Measurements from ENCODE around the gene CPNE7. TPM values are rescaled to one million over a fixed set of nuclear protein-coding genes. Genes with fewer than 3 reads are reported as not detected.

The CPNE7 gene
- total RNA-seq, 2 donors from 2014 or later, result 11.1 to 44.7 TPM

- H3K9me3 Mint-ChIP-seq, result no peaks in the 10 kb centered on the region
- ATAC-seq (replicated peaks), result peak; percentile 51
- peaks cover 46% of the 10 kb centered on the region for H3K36me3 Mint-ChIP-seq (ENCODE audit: low read depth)
- no peak overlapping the region for H3K4me3 Mint-ChIP-seq
- H3K27ac Mint-ChIP-seq, result peak overlapping the region; percentile 43
- H3K27me3 Mint-ChIP-seq, result no peaks in the 10 kb centered on the region
- peaks cover under 1% of the 10 kb centered on the region for H3K4me1 Mint-ChIP-seq
Observed at GRCh38 chr16:89556750-89557689, 18.5 kb upstream of the CPNE7 start.

DNA sequence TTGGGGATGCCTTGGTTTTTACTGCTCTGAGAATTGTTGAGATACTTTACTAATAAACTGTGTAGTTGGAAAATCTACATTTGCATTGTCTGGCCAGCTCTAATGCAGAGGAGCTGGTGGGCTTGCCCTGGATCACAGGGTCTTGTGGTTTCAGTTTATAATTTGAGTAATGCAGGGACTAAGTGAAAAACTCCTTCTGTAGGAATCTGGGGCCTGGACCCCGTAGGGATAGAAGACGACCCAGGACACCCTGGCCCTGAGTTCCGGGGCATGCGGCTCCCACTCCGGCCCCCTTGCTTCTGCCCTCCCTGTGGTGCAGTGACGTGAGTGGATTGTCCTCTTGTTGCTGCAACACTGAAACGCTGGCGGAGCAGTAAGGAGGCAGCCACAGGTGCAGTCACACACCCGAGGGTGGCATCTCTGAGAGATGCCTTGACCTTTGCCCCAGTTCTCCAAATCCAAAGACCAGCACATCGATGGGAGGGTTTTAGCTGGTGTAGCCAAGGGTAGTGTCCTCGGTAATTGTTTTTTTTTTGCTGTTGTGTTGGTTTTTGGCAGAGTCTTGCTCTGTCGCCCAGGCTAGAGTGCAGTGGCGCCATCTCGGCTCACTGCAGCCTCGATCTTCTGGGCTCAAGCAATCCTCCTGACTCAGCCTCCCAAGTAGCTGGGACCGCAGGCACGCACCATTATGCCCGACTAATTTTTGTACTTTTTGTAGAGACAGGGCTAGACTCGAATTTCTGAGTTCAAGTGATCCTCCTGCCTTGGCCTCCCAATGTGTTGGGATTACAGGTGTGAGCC lies 17.7 kb upstream of the CPNE7 start:
- Mint-ChIP-seq H3K36me3 (ENCODE audit: low read depth) (peaks cover 48% of the 10 kb centered on the region), H3K4me3 (no peak overlapping the region), H3K27ac (peak overlapping the region; percentile 43), H3K9me3 (no peaks in the 10 kb centered on the region), H3K4me1 (peaks cover 6% of the 10 kb centered on the region), H3K27me3 (no peaks in the 10 kb centered on the region)
- no peak for ATAC-seq (replicated peaks)

DNA sequence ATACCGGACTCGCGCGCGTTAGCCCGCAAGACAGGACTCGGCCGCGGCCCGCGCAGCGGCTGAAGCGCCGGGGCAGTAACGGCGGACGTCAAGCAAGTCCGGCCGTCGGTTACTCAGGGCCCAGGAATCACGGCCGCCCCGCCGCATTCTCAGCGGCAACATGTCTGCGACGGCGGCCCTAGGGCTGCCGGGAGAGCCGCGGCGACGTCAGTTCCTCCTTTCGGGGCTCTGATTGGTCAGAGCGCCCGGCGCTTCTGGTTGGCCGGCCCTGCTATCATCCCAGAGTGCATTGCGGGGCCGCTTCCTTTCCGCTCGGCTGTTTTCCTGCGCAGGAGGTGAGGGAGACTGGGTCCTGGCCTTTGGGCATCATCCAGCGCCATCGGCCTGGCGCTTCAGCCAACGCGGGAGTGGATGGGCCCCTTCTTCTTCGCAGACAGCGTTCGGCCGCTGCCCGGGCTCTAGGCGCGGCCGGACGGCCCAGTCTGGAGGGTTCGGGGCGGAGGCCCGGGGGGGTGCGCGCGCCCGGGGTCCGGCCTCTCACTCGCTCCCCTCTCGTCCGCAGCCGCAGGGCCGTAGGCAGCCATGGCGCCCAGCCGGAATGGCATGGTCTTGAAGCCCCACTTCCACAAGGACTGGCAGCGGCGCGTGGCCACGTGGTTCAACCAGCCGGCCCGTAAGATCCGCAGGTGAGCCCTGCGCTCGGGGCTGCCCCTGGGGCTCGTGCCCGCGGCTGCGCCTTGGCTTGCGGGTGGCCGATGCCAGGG lies 15.0 kb upstream of the CPNE7 start, which contains the start of gene RPL13:
RPL13 (plus strand) TSS at position 305 of the 764 bp plus-strand sequence; CDS start at position 583, 278 bp downstream.
- ATAC-seq (replicated peaks), result peak; percentile 97
- peaks cover 12% of the 10 kb centered on the region for H3K4me1 Mint-ChIP-seq
- H3K27ac Mint-ChIP-seq, result peak within 1 kb of the TSS; percentile 98
- no peaks in the 10 kb centered on the region for H3K9me3 Mint-ChIP-seq
- H3K27me3 Mint-ChIP-seq, result no peaks in the 10 kb centered on the region
- peaks cover 75% of the 10 kb centered on the region for H3K36me3 Mint-ChIP-seq (ENCODE audit: low read depth)
- peak within 1 kb of the TSS; percentile 91 for H3K4me3 Mint-ChIP-seq

- peaks cover 79% of the 10 kb centered on the region for H3K36me3 Mint-ChIP-seq (ENCODE audit: low read depth)
- H3K27me3 Mint-ChIP-seq, result no peaks in the 10 kb centered on the region
- H3K4me1 Mint-ChIP-seq, result peaks cover 12% of the 10 kb centered on the region
- no peaks in the 10 kb centered on the region for H3K9me3 Mint-ChIP-seq
- peak overlapping the region; percentile 91 for H3K4me3 Mint-ChIP-seq
- H3K27ac Mint-ChIP-seq, result peak overlapping the region; percentile 94
- ATAC-seq (replicated peaks), result no peak
Observed at GRCh38 chr16:89561142-89561883, 14.2 kb upstream of the CPNE7 start.

DNA sequence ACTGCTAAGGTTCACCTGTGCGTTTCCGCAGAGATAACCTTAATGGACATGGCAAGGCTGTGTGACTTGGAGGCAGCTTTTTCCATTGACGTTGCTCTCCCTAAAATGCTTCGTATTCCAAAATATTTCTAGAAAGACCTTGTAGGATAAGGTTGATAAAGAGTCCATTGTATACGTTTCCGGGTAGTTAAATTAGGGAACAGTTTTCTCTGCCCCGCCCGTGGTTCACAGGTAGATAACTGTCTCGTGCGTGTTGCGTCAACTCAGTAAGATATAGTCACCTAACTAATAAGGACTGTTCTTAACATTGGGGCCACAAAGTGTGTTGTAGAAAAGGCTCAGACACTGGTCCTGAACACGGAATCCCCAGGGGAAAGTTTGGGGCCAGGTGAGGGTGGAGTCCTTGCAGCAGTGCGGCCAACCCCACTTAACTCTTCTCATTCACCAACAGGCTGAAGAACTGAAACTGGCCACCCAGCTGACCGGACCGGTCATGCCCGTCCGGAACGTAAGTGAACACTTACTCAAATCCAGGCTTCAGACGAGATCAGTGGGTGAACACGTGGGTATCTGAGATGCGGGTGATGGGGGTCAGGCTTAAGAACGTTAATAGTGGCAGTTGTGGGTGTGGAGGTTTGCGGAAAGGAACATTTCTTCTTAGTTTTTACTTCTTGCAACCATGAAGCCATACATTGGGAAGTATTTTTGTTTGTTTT lies 13.5 kb upstream of the CPNE7 start:
- no peaks in the 10 kb centered on the region for H3K9me3 Mint-ChIP-seq
- H3K27me3 Mint-ChIP-seq, result no peaks in the 10 kb centered on the region
- peak overlapping the region; percentile 94 for H3K27ac Mint-ChIP-seq
- H3K36me3 Mint-ChIP-seq (ENCODE audit: low read depth), result peaks cover 81% of the 10 kb centered on the region
- peak overlapping the region; percentile 91 for H3K4me3 Mint-ChIP-seq
- no peak for ATAC-seq (replicated peaks)
- peaks cover 12% of the 10 kb centered on the region for H3K4me1 Mint-ChIP-seq

DNA sequence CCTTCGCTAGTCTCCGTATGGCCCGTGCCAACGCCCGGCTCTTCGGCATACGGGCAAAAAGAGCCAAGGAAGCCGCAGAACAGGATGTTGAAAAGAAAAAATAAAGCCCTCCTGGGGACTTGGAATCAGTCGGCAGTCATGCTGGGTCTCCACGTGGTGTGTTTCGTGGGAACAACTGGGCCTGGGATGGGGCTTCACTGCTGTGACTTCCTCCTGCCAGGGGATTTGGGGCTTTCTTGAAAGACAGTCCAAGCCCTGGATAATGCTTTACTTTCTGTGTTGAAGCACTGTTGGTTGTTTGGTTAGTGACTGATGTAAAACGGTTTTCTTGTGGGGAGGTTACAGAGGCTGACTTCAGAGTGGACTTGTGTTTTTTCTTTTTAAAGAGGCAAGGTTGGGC lies 12.6 kb upstream of the CPNE7 start:
- no peak for ATAC-seq (replicated peaks)
- Mint-ChIP-seq H3K9me3 (no peaks in the 10 kb centered on the region), H3K27ac (peak overlapping the region; percentile 94), H3K4me3 (peak overlapping the region; percentile 91), H3K4me1 (peaks cover 12% of the 10 kb centered on the region), H3K36me3 (ENCODE audit: low read depth) (peaks cover 80% of the 10 kb centered on the region), H3K27me3 (no peaks in the 10 kb centered on the region)

DNA sequence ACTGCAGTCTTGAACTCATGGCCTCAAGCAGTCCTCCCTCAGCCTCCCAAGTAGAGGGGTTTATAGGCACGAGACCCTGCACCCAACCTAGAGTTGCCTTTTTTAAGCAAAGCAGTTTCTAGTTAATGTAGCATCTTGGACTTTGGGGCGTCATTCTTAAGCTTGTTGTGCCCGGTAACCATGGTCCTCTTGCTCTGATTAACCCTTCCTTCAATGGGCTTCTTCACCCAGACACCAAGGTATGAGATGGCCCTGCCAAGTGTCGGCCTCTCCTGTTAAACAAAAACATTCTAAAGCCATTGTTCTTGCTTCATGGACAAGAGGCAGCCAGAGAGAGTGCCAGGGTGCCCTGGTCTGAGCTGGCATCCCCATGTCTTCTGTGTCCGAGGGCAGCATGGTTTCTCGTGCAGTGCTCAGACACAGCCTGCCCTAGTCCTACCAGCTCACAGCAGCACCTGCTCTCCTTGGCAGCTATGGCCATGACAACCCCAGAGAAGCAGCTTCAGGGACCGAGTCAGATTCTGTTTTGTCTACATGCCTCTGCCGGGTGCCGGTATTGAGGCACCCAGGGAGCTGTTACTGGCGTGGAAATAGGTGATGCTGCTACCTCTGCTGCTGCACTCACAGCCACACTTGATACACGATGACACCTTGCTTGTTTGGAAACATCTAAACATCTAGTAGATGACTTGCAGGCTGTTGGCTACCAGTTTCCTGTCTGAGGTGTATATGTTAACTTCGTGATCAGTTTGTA lies 11.7 kb upstream of the CPNE7 start:
- Mint-ChIP-seq H3K4me3 (peak overlapping the region; percentile 91), H3K4me1 (peaks cover 12% of the 10 kb centered on the region), H3K36me3 (ENCODE audit: low read depth) (peaks cover 80% of the 10 kb centered on the region), H3K27ac (no peak overlapping the region), H3K27me3 (no peaks in the 10 kb centered on the region), H3K9me3 (no peaks in the 10 kb centered on the region)
- no peak for ATAC-seq (replicated peaks)

- H3K4me1 Mint-ChIP-seq, result peaks cover 12% of the 10 kb centered on the region
Observed at GRCh38 chr16:89564476-89565255, 10.9 kb upstream of the CPNE7 start.

GRCh38 chr16:89565256-89565505 lies 10.4 kb upstream of the CPNE7 start:
- H3K27me3 Mint-ChIP-seq, result no peaks in the 10 kb centered on the region
- peaks cover 73% of the 10 kb centered on the region for H3K36me3 Mint-ChIP-seq (ENCODE audit: low read depth)
- no peaks in the 10 kb centered on the region for H3K9me3 Mint-ChIP-seq
- peak overlapping the region; percentile 91 for H3K4me3 Mint-ChIP-seq
- H3K4me1 Mint-ChIP-seq, result peaks cover 12% of the 10 kb centered on the region
- no peak for ATAC-seq (replicated peaks)
- peak overlapping the region; percentile 81 for H3K27ac Mint-ChIP-seq

More at GRCh38 chr16:89564476-89565255, 10.9 kb upstream of the CPNE7 start:
- H3K36me3 Mint-ChIP-seq (ENCODE audit: low read depth), result peaks cover 78% of the 10 kb centered on the region
- ATAC-seq (replicated peaks), result no peak
- no peaks in the 10 kb centered on the region for H3K27me3 Mint-ChIP-seq
- no peaks in the 10 kb centered on the region for H3K9me3 Mint-ChIP-seq
- H3K4me3 Mint-ChIP-seq, result peak overlapping the region; percentile 91
- H3K27ac Mint-ChIP-seq, result peak overlapping the region; percentile 81

DNA sequence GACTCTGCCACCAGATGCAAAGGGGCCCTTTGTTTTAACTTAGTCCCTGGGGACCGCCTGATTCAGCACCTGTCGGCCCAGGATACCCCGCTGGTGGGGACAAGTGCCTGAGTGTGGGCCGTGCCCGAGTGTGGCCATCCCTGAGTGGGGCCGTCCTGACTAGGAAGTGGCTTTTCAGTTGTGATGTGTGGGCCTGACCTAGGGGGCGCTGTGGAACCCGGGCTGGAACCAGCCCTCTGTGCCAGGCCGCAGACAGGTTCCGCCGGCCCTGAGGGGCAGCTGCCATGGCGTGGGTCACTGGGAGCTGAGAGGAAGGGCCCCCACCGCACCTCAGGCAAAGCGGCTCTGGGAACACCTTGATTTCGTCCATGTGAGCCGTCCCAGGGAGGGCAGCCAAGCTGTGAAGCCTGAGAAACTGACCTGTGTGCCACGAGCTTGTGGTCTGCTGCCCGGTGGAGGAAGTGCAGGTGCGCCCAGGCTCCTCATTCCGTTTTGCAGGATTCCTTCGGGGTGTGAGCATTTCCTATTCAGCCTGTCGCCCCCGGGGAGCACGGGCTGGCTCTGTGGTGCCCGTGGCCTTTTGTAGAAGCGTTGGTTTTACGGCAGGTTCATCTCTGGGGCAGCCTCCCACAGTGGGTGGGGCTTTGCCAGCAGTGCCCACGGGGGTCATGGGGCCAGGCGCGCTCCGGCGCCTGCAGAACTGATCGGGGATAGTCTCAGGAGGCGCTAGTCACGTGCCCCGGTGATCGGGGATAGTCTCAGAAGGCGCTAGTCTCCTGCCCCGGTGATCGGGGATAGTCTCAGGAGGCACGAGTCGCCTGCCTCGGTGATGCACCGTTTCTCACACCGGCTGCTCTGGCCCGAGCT lies 9.8 kb upstream of the CPNE7 start:
- no peaks in the 10 kb centered on the region for H3K9me3 Mint-ChIP-seq
- H3K27me3 Mint-ChIP-seq, result no peaks in the 10 kb centered on the region
- peaks cover 67% of the 10 kb centered on the region for H3K36me3 Mint-ChIP-seq (ENCODE audit: low read depth)
- peak overlapping the region; percentile 91 for H3K4me3 Mint-ChIP-seq
- peak overlapping the region; percentile 81 for H3K27ac Mint-ChIP-seq
- H3K4me1 Mint-ChIP-seq, result peaks cover 12% of the 10 kb centered on the region
- ATAC-seq (replicated peaks), result peak; percentile 34

DNA sequence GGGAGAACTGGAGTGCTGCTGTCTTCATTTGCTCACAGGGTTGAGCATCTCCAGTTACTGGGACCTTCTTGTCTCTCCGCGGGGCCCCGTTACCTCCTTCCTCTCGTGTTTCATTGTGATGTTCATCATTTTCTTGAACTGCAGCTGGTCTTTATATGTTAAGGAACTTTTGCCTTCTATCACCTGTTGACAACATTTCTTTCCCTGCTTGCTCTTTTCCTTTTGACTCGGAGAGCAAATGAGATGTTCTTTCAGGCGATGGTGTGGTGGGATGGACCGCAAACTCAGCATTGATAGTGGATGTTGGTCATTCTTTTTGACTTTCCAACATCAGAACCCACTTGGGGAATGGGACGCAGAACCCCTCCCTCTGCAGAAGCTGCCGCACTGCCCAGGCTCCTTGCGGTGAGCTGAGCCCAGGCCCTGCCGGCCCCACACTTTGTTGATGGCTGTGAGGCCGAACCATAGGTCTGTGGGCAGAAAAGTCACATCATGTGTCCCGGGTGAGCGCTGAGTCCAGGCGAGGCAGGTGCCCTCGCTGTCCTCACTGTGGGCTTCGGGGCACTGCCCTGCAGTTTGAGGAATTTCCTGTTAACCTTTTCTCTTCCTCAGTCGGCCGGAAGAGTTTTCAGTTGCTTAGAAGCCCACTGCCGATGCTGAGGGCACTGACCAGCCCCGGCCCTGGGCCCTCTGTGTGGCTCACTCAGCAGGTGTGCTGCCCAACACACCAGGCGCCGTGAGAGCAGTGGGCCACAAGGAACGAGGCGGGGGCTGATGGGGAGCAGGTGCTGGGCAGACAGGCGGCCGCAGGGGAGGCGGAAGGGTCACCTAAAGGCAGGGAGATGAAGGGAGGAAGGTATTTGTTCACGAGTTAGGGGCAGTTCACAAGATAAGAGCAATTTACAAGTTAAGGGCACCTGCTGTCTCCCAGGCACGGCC lies 7.6 kb upstream of the CPNE7 start:
- no peak overlapping the region for H3K4me3 Mint-ChIP-seq
- H3K36me3 Mint-ChIP-seq (ENCODE audit: low read depth), result peaks cover 47% of the 10 kb centered on the region
- no peak for ATAC-seq (replicated peaks)
- H3K27ac Mint-ChIP-seq, result no peak overlapping the region
- H3K4me1 Mint-ChIP-seq, result peaks cover 11% of the 10 kb centered on the region
- H3K27me3 Mint-ChIP-seq, result no peaks in the 10 kb centered on the region
- no peaks in the 10 kb centered on the region for H3K9me3 Mint-ChIP-seq

Measured in activated T-helper 17 cell treated with anti-CD3 and anti-CD28 coated beads, Interleukin-2, amount 50 U/mL, for 72 hours (primary cell).